ENCODE measurements around the gene ROR1.
"Not testable (repeated sequence)": the region's sequence is repeated elsewhere in the genome, so short reads cannot be mapped to it uniquely, and the experiment has no call there.

ROR1 gene

GRCh38 chr1:63812071-63812700 is 38.4 kb downstream of the ROR1 start:
- Histone ChIP-seq H3K9me2 (replicated peaks; ENCODE audit: insufficient read depth, low read length) (no peaks in the 10 kb centered on the region), H3K4me1 (ENCODE audit: low read length) (no peaks in the 10 kb centered on the region), H3F3A (ENCODE audit: insufficient read depth, low read length) (no peaks in the 10 kb centered on the region), H3K27ac (ENCODE audit: low read length) (no peak overlapping the region), H3K27me3 (replicated peaks; ENCODE audit: insufficient read depth, low read length) (no peaks in the 10 kb centered on the region), H3K4me2 (ENCODE audit: low read depth, low read length) (no peak overlapping the region), H2AFZ (ENCODE audit: low read length) (no peak overlapping the region), H3K9ac (ENCODE audit: low read length) (no peak overlapping the region), H3K4me3 (ENCODE audit: low read length) (no peak overlapping the region), H3K36me3 (replicated peaks; ENCODE audit: insufficient read depth, low read length) (no peaks in the 10 kb centered on the region), H3K79me2 (ENCODE audit: low read length) (no peaks in the 10 kb centered on the region), H3K9me3 (replicated peaks; ENCODE audit: insufficient read depth, low read length) (no peaks in the 10 kb centered on the region), H4K20me1 (ENCODE audit: insufficient read depth, low read length) (no peaks in the 10 kb centered on the region)
- TF ChIP-seq EZH2phosphoT487 (IDR thresholded peaks at IDR 0.05; ENCODE audit: low read length) (no peak), EZH2 (optimal IDR thresholded peaks at IDR 0.05; ENCODE audit: low read depth, low read length) (no peak), CTCF (IDR thresholded peaks at IDR 0.05; ENCODE audit: low read length) (no peak)
- no peak for DNase-seq

GRCh38 chr1:63813829-63814277 is 40.0 kb downstream of the ROR1 start:
- H2AFZ ChIP-seq (ENCODE audit: low read length): no peak overlapping the region
- H3F3A ChIP-seq (ENCODE audit: insufficient read depth, low read length): no peaks in the 10 kb centered on the region
- no peak overlapping the region for H3K9ac ChIP-seq (ENCODE audit: low read length)
- TF ChIP-seq EZH2phosphoT487 (IDR thresholded peaks at IDR 0.05; ENCODE audit: low read length) (no peak), CTCF (IDR thresholded peaks at IDR 0.05; ENCODE audit: low read length) (no peak), EZH2 (optimal IDR thresholded peaks at IDR 0.05; ENCODE audit: low read depth, low read length) (no peak)
- H4K20me1 ChIP-seq (ENCODE audit: insufficient read depth, low read length): no peaks in the 10 kb centered on the region
- no peak overlapping the region for H3K27ac ChIP-seq (ENCODE audit: low read length)
- no peak overlapping the region for H3K4me2 ChIP-seq (ENCODE audit: low read depth, low read length)
- H3K4me3 ChIP-seq (ENCODE audit: low read length): no peak overlapping the region
- H3K36me3 ChIP-seq (replicated peaks; ENCODE audit: insufficient read depth, low read length): no peaks in the 10 kb centered on the region
- no peaks in the 10 kb centered on the region for H3K27me3 ChIP-seq (replicated peaks; ENCODE audit: insufficient read depth, low read length)
- no peak for DNase-seq
- no peaks in the 10 kb centered on the region for H3K9me2 ChIP-seq (replicated peaks; ENCODE audit: insufficient read depth, low read length)
- H3K4me1 ChIP-seq (ENCODE audit: low read length): no peaks in the 10 kb centered on the region
- no peaks in the 10 kb centered on the region for H3K9me3 ChIP-seq (replicated peaks; ENCODE audit: insufficient read depth, low read length)
- no peaks in the 10 kb centered on the region for H3K79me2 ChIP-seq (ENCODE audit: low read length)

- not testable (repeated sequence) for H3K4me3 ChIP-seq (ENCODE audit: low read length); H2AFZ ChIP-seq (ENCODE audit: low read length); H3K9me2 ChIP-seq (replicated peaks; ENCODE audit: insufficient read depth, low read length); H3K27me3 ChIP-seq (replicated peaks; ENCODE audit: insufficient read depth, low read length); H3K4me1 ChIP-seq (ENCODE audit: low read length); DNase-seq; H3K36me3 ChIP-seq (replicated peaks; ENCODE audit: insufficient read depth, low read length); H4K20me1 ChIP-seq (ENCODE audit: insufficient read depth, low read length); H3K9me3 ChIP-seq (replicated peaks; ENCODE audit: insufficient read depth, low read length); H3K4me2 ChIP-seq (ENCODE audit: low read depth, low read length); H3K79me2 ChIP-seq (ENCODE audit: low read length); H3K9ac ChIP-seq (ENCODE audit: low read length); H3F3A ChIP-seq (ENCODE audit: insufficient read depth, low read length); H3K27ac ChIP-seq (ENCODE audit: low read length)
Observed at GRCh38 chr1:63816217-63816815, 42.5 kb downstream of the ROR1 start.

- Histone ChIP-seq H3K36me3 (replicated peaks; ENCODE audit: insufficient read depth, low read length) (no peaks in the 10 kb centered on the region), H3F3A (ENCODE audit: insufficient read depth, low read length) (no peaks in the 10 kb centered on the region), H3K4me3 (ENCODE audit: low read length) (no peak overlapping the region), H4K20me1 (ENCODE audit: insufficient read depth, low read length) (no peaks in the 10 kb centered on the region), H3K9me2 (replicated peaks; ENCODE audit: insufficient read depth, low read length) (no peaks in the 10 kb centered on the region), H3K9me3 (replicated peaks; ENCODE audit: insufficient read depth, low read length) (no peaks in the 10 kb centered on the region), H3K27me3 (replicated peaks; ENCODE audit: insufficient read depth, low read length) (no peaks in the 10 kb centered on the region), H3K4me1 (ENCODE audit: low read length) (no peaks in the 10 kb centered on the region), H2AFZ (ENCODE audit: low read length) (no peak overlapping the region), H3K4me2 (ENCODE audit: low read depth, low read length) (no peak overlapping the region), H3K79me2 (ENCODE audit: low read length) (no peaks in the 10 kb centered on the region), H3K9ac (ENCODE audit: low read length) (no peak overlapping the region), H3K27ac (ENCODE audit: low read length) (no peak overlapping the region)
- DNase-seq: no peak
- no peak for TF ChIP-seq EZH2 (optimal IDR thresholded peaks at IDR 0.05; ENCODE audit: low read depth, low read length)
- no peak for TF ChIP-seq EZH2phosphoT487 (IDR thresholded peaks at IDR 0.05; ENCODE audit: low read length)
- TF ChIP-seq CTCF (IDR thresholded peaks at IDR 0.05; ENCODE audit: low read length): no peak
Observed at GRCh38 chr1:63817152-63817667, 43.4 kb downstream of the ROR1 start.
